ENCODE results near the gene IFNL1.

IFNL1 gene

DNA sequence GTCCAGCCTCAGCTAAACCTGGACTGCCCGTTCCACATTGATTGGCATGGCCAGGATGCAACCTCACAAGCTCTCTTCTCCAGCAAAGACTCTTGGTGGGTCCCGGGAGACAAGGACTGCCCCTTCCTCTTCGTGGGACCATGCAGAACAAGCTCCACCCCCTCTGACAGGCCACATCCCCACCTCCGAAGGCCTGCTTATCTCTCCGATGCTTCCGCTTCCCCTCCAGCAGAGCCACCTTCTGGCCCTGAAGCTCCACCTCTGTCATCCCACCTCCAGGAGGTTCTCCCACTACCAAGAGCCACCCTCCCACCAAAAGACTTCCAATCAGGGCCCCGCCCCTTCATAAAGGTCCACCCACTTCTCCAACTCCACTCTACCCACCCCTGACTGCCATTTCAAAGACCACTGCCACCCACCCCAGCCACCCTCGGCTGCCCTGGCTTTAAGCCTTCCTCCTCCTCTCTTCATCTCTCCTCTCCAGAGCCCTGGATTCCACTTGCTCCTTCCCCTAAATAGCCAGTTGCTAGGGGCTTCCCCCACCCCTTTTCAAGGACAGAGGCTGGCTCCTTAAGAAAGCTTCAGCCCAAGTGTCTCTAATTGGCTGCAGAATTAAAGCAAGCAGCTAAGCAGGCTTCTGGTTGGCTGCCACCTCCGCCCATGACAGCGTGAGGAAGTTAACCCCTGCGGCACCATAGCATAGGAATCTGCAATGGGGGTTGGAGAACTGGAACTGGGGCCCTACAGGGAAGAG lies 14.5 kb downstream of the IFNL1 start:
- no peak for DNase-seq (ENCODE audit: low read depth)

DNA sequence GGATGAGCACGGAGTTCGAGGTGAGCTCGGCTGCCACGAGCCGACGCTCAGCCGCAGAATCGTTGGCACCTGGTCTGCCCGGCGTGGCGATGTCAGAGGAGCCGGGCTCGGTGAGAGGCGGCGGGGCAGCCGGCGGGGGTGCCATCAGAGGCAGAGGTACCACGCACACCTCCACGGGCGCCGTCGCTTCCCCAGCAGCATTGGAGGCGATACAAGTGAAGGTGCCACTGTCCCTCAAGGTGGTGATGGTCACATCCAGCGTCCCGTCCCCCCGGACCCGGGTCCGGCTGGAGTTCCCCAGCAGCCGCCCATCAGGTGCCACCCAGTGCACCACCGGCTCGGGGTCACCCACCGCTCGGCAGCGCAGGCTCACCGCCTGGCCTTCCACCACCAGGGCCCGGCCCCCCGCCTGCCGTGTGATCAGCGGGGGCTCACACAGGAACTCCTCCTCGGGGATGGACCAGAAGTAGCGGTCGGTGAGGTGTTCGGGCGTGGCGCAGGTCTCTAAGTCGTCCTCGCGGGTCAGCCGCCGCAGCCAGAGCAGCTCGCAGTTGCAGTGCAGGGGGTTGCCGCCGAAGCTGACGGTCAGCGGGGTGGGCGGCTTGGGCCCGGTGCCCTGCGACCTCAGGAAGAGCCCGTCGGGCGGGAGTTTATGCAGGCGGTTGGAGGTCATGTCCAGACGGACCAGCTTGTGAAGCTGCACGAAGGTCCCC lies 18.0 kb downstream of the IFNL1 start:
- no peak for DNase-seq (ENCODE audit: low read depth)
- H3K4me3 ChIP-seq (ENCODE audit: control insufficient read depth, low read depth, low read length): no peak overlapping the region
- TF ChIP-seq CTCF (conservative IDR thresholded peaks at IDR 0.05; ENCODE audit: control insufficient read depth, insufficient read depth, low read depth, low read length): no peak

More for the DNA sequence above, 14.5 kb downstream of the IFNL1 start:
- no peak for TF ChIP-seq CTCF (conservative IDR thresholded peaks at IDR 0.05; ENCODE audit: control insufficient read depth, insufficient read depth, low read depth, low read length)
- H3K4me3 ChIP-seq (ENCODE audit: control insufficient read depth, low read depth, low read length): no peak overlapping the region

- TF ChIP-seq CTCF (conservative IDR thresholded peaks at IDR 0.05; ENCODE audit: control insufficient read depth, insufficient read depth, low read depth, low read length): no peak
- H3K4me3 ChIP-seq (ENCODE audit: control insufficient read depth, low read depth, low read length): no peak overlapping the region
- DNase-seq (ENCODE audit: low read depth): no peak
Observed at GRCh38 chr19:39315933-39316332, 19.7 kb downstream of the IFNL1 start.

GRCh38 chr19:39316627-39317321 lies 20.6 kb downstream of the IFNL1 start:
- no peak for DNase-seq (ENCODE audit: low read depth)
- H3K4me3 ChIP-seq (ENCODE audit: control insufficient read depth, low read depth, low read length): no peak overlapping the region
- no peak for TF ChIP-seq CTCF (conservative IDR thresholded peaks at IDR 0.05; ENCODE audit: control insufficient read depth, insufficient read depth, low read depth, low read length)

DNA sequence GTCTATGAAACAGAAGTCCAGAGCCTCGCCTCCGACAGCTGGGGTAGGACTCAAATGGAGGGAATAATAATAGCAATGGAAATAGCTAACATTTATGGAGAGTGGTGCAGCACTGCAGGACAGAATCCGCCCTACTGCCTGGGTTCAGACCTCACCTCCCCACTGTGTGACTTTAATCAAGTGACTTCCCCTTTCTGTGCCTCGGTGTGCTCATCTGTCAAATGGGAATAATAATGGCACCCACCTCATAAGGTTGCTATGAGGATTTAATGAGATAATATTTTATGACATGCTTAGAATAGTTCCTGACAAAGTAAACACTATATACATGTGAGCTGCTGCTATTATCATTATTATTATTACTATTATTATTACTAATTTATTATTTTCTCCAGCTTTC lies 21.3 kb downstream of the IFNL1 start:
- no peak for TF ChIP-seq CTCF (conservative IDR thresholded peaks at IDR 0.05; ENCODE audit: control insufficient read depth, insufficient read depth, low read depth, low read length)
- H3K4me3 ChIP-seq (ENCODE audit: control insufficient read depth, low read depth, low read length): no peak overlapping the region
- DNase-seq (ENCODE audit: low read depth): no peak

DNA sequence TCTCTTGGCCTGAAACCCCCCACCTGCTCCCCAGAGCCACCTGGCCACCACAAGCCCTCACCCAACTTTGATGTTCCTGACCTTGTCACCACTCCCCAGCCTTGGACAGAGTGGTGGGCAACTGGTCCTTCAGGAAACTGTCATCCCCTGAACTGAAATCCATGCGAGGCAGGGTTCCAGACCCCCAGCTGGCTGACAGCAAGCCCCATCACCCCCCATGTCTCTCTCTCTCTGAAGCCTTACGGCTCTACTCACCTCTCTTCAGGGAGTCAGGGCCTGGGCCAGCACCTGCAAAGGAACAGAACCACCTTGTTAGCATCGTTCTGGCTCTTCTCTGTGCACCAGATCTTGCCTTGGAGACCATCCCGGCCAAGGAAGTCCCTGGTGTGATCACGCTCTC lies 21.9 kb downstream of the IFNL1 start:
- no peak for TF ChIP-seq CTCF (conservative IDR thresholded peaks at IDR 0.05; ENCODE audit: control insufficient read depth, insufficient read depth, low read depth, low read length)
- H3K4me3 ChIP-seq (ENCODE audit: control insufficient read depth, low read depth, low read length): no peak overlapping the region
- DNase-seq (ENCODE audit: low read depth): no peak

Measured in fibroblast of mammary gland (primary cell).